Gastroesophageal sphincter (tissue), 3 donors: ENCODE measurements around the gene HCN4.

Experiments used
- POLR2A ChIP-seq, 2 donors: fragments of 450-650 bp; IDR thresholded peaks; one replicate each; pipeline ENCODE4 v1.6.1; 2017; ENCODE audit warnings: antibody characterized with exemption in 2 of 2, mild to moderate bottlenecking in 2 of 2, moderate library complexity in 1 of 2
- TF ChIP-seq, protein P1 (sequence below), 4 experiments: fragments of 200-600 bp in 2 of 4; fragments of 450-650 bp in 2 of 4; sonication (generic) in 1 of 4; IDR thresholded peaks; one replicate each; pipeline ENCODE4 v1.5.1; 2017 to 2019; ENCODE audit warnings: antibody characterized with exemption in 4 of 4, mild to moderate bottlenecking in 2 of 4, moderate library complexity in 2 of 4

DNA sequence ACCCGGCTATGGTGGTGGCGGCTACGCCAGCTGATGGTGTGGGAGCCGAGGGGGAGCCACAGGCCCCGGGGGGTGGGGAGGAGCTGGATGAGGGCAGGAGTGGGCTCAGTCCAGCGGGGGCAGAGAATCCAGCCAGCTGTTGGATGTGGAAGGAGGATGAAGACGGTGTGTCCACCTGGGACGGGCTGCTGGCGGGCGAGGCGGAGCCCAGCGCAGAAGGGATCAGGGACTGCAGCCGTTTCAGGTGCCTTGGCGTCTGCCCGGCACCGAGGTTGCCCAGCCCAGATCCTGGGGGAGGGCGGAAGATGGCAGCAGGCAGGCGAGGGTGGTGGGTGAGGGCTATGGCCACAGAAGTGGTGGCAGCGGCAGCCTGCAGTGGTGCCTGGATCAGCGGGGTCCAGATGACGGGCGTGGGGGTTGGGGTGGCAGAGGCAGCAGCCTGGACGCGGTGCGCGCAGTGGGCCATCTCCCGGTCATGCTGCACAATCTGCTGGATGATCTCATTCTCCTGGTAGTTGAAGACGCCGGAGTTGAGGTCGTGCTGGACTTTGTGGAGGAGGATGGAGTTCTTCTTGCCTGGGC, 45.3 kb downstream of the HCN4 start:
- TF ChIP-seq, protein P1, sequence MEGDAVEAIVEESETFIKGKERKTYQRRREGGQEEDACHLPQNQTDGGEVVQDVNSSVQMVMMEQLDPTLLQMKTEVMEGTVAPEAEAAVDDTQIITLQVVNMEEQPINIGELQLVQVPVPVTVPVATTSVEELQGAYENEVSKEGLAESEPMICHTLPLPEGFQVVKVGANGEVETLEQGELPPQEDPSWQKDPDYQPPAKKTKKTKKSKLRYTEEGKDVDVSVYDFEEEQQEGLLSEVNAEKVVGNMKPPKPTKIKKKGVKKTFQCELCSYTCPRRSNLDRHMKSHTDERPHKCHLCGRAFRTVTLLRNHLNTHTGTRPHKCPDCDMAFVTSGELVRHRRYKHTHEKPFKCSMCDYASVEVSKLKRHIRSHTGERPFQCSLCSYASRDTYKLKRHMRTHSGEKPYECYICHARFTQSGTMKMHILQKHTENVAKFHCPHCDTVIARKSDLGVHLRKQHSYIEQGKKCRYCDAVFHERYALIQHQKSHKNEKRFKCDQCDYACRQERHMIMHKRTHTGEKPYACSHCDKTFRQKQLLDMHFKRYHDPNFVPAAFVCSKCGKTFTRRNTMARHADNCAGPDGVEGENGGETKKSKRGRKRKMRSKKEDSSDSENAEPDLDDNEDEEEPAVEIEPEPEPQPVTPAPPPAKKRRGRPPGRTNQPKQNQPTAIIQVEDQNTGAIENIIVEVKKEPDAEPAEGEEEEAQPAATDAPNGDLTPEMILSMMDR (IDR thresholded peaks at IDR 0.05), result no peak
- TF ChIP-seq POLR2A (IDR thresholded peaks at IDR 0.05), result no peak
